Right cardiac atrium (tissue), 5 donors: ENCODE results near the gene WDR19. TPM values are rescaled to one million over a fixed set of nuclear protein-coding genes. Genes with fewer than 3 reads are reported as not detected.
"Not testable (repeated sequence)": the region's sequence is repeated elsewhere in the genome, so short reads cannot be mapped to it uniquely, and the experiment has no call there.

Source experiments
- ATAC-seq, 2 donors: fragments of 200-7000 bp; cut with Tn5 transposase; one replicate each; pipeline versions ENCODE4 v1.8.0 to v1.9.1; 2020; ENCODE audit warnings: moderate library complexity in 2 of 2, mild to moderate bottlenecking in 1 of 2
- DNase-seq, 3 donors: peaks; one replicate each; pipeline ENCODE4 v3.0.0-alpha.2; 2020
- H3K27ac ChIP-seq: one replicate; pipeline ENCODE4 v1.5.1; 2013; ENCODE audit warnings: mild to moderate bottlenecking, low read length, control low read depth, moderate library complexity
- H3K27me3 ChIP-seq: one replicate; pipeline ENCODE4 v1.6.1; 2013; ENCODE audit not compliant: control insufficient read depth, insufficient read depth
- H3K4me1 ChIP-seq: one replicate; pipeline ENCODE4 v1.6.1; 2013; ENCODE audit warnings: low read length; ENCODE audit not compliant: control insufficient read depth, insufficient read depth
- H3K4me3 ChIP-seq: one replicate; pipeline ENCODE4 v1.5.1; 2013; ENCODE audit warnings: low read length, control low read depth
- H3K9me3 ChIP-seq: one replicate; pipeline ENCODE4 v1.6.1; 2013; ENCODE audit warnings: low read length; ENCODE audit not compliant: control insufficient read depth
- WGBS: extraction: QIAGEN DNeasy Blood & Tissue Kit; methylation state at CpG from one replicate; pipeline ENCODE4 v1.1.7; 2013; 5-methylcytosine and 5-hydroxymethylcytosine counted together
- intact Hi-C, 4 donors: fragments of 100-400 bp; cut with DNase I; formaldehyde crosslinking; loops; one replicate each; pipeline versions ENCODE4 v1.11.0 to v1.14.0; 2022 to 2023
- long read RNA-seq, 4 donors: library from polyadenylated mRNA; unstranded; transcript quantifications; one replicate each; pipeline ENCODE4 v2.0.0, GENCODE V29; 2020 to 2021
- polyA plus RNA-seq: library from polyadenylated mRNA; stranded (reverse); fragments of 200-250 nt; gene quantifications from one replicate; pipeline ENCODE4 v1.2.3, GENCODE V29; 2013
- total RNA-seq, 4 donors: library from RNA; stranded (reverse); fragmentation: NEBNext Ultra II Directional; extraction: Animal tissue kit (Norgen Biotek cat#: 25700); gene quantifications; one replicate each; pipeline ENCODE4 v1.2.1, GENCODE V29; 2021
- donor health status: healthy with polysubstance abuse.
- donor health status: DM: no; HTN: yes; CAD: no.
- donor health status: DM: no; HTN: no; CAD: no.
- donor health status: DM: no; HTN: yes; CAD: no; lungs with severe emphysema.
- donor health status: DM: yes; HTN: yes; CAD: no.

WDR19 gene
- 10 to 100 TPM; 10.9 to 18.0 (median 13.6) TPM for total RNA-seq
- polyA plus RNA-seq = 9.6 TPM
- long read RNA-seq, donor 1, full-length matches to known transcripts = 2 of 4 reads
- long read RNA-seq, donor 1, partial matches to known transcripts = 2 of 4 reads
- long read RNA-seq, donor 1, other reads (novel, unspliced or antisense) = 0 of 4 reads
- long read RNA-seq, donor 2, full-length matches to known transcripts = 2 of 3 reads
- long read RNA-seq, donor 2, partial matches to known transcripts = 0 of 3 reads
- long read RNA-seq, donor 2, other reads (novel, unspliced or antisense) = 1 of 3 reads
- long read RNA-seq, donor 3, full-length matches to known transcripts = 1 of 8 reads
- long read RNA-seq, donor 3, partial matches to known transcripts = 6 of 8 reads
- long read RNA-seq, donor 3, other reads (novel, unspliced or antisense) = 1 of 8 reads
- long read RNA-seq, donor 4, full-length matches to known transcripts = 2 of 6 reads
- long read RNA-seq, donor 4, partial matches to known transcripts = 2 of 6 reads
- long read RNA-seq, donor 4, other reads (novel, unspliced or antisense) = 2 of 6 reads

DNA sequence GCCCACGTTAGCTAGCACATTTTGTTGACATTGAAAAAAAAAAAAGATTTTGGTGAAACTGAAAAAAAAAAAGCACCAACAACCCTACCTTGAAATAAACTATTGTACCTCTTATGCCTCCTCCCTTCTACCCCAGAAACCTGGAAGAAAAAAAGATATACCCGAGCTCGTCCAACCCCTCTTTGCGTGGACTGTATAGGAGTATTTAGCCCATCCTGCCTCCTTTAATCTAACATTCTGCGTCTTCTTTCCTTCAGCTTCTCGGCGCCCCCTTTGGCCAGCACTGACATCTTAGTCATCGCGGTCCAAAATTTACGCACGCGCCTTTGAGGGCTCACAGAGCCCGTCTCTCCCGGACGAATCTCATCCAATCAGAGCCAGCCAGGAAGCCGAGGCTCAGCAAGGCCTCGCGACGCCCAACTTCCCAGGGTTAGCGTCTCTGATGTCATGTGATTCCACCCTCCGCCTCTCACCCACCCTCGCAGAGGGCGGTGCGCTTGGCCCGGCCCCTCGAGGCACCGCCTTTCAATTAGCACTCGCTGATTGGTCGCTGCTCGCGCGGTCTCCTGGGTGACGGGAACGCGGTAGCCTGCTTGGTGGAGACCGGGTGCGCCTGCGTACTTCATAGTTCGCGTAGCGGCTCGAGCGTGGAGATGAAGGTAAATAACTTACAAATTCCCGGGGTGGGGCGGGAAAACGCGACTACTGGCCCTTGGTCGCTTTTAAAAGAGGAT, at the start of gene WDR19:
Gene WDR19 (plus strand): TSS at position 625 of the 734 bp plus-strand sequence. CDS start 29 bp downstream, at position 654.
- intact Hi-C loops = no loop called here
- Histone ChIP-seq H3K27me3 (no peaks in the 10 kb centered on the region), H3K4me3 (peak within 1 kb of the TSS; percentile 61), H3K9me3 (no peaks in the 10 kb centered on the region), H3K27ac (peak within 1 kb of the TSS; percentile 37), H3K4me1 (no peaks in the 10 kb centered on the region)
- peak; percentile 100 for ATAC-seq
- under 1% methylated on average over 48 of the region's 48 CpGs for WGBS
- peak; percentile 99 to 100 (median 99) for DNase-seq

GRCh38 chr4:39133623-39134022, 48.7 kb upstream of the WDR19 start:
- intact Hi-C loops = loop anchor here in 3 of 4 donors (5.0 to 10.0 kb wide), 4 partner anchors 231 to 379 kb away; no protein-coding TSS in a partner anchor
- H3K4me1 ChIP-seq = no peaks in the 10 kb centered on the region
- no peaks in the 10 kb centered on the region for H3K27me3 ChIP-seq
- no peaks in the 10 kb centered on the region for H3K9me3 ChIP-seq
- ATAC-seq (no peak), DNase-seq (no peak)
- no peak overlapping the region for H3K27ac ChIP-seq
- 96% methylated on average over 3 of the region's 3 CpGs for WGBS
- no peak overlapping the region for H3K4me3 ChIP-seq

- ATAC-seq (no peak), DNase-seq (no peak)
- Histone ChIP-seq H3K4me3 (no peak overlapping the region), H3K9me3 (no peaks in the 10 kb centered on the region), H3K27ac (no peak overlapping the region), H3K27me3 (no peaks in the 10 kb centered on the region), H3K4me1 (no peaks in the 10 kb centered on the region)
- WGBS = 43% methylated on average over 2 of the region's 2 CpGs
- intact Hi-C loops = loop anchor here (5.0 to 10.0 kb wide), 5 partner anchors 227 to 380 kb away; no protein-coding TSS in a partner anchor
Measured at GRCh38 chr4:39134683-39135306, 47.5 kb upstream of the WDR19 start.

DNA sequence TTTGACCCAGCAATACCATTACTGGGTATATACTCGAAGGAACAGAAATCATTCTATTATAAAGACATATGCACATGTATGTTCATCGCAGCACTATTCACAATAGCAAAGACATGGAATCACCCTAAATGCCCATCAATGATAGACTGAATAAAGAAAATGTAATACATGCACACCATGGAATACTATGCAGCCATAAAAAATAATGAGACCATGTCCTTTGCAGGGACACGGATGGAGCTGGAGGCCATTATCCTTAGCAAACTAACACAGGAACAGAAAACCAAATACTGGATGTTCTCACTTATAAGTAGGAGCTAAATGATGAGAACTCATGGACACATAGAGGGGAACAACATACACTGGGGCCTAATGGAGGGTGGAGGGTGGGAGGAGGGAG, 44.1 kb upstream of the WDR19 start:
- intact Hi-C loops = loop anchor here in 3 of 4 donors (5.0 to 10.0 kb wide), 4 partner anchors 231 to 383 kb away; no protein-coding TSS in a partner anchor
- H3K4me3 ChIP-seq = not testable (repeated sequence)
- 83% methylated on average over 3 of the region's 3 CpGs for WGBS

GRCh38 chr4:39146211-39146610, 36.1 kb upstream of the WDR19 start:
- Histone ChIP-seq H3K9me3 (no peaks in the 10 kb centered on the region), H3K4me3 (no peak overlapping the region), H3K4me1 (no peaks in the 10 kb centered on the region), H3K27me3 (no peaks in the 10 kb centered on the region), H3K27ac (no peak overlapping the region)
- no peak for DNase-seq
- intact Hi-C loops = no loop called here
- WGBS = 83% methylated on average over 1 of the region's 1 CpG
- ATAC-seq = no peak

More for the DNA sequence above, 44.1 kb upstream of the WDR19 start:
- not testable (repeated sequence) for H3K4me1 ChIP-seq, ATAC-seq, H3K9me3 ChIP-seq, H3K27ac ChIP-seq, DNase-seq, H3K27me3 ChIP-seq

DNA sequence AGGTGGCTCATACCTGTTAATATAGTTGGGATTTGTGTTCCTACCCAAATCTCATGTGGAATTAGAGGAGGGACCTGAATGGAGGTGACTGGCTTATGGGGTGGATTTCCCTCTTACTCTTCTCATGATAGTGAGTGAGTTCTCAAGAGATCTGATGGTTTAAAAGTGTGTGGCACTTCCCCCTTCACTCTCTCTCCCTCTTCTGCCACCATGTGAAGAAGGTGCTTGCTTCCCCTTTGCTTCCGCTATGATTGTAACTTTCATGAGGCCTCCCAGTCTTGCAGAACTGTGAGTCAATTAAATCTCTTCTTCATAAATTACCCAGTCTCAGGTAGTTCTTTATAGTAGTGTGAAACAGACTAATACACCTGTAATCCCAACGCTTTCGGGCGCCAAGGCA, 28.3 kb upstream of the WDR19 start:
- ATAC-seq = no peak

GRCh38 chr4:39157520-39157919, 24.8 kb upstream of the WDR19 start:
- DNase-seq (no peak), ATAC-seq (no peak)
- Histone ChIP-seq H3K9me3 (no peaks in the 10 kb centered on the region), H3K4me1 (no peaks in the 10 kb centered on the region), H3K4me3 (no peak overlapping the region), H3K27me3 (no peaks in the 10 kb centered on the region), H3K27ac (no peak overlapping the region)
- WGBS = 84% methylated on average over 2 of the region's 2 CpGs
- intact Hi-C loops = no loop called here

More for the DNA sequence above, 28.3 kb upstream of the WDR19 start:
- Histone ChIP-seq H3K27me3 (no peaks in the 10 kb centered on the region), H3K4me3 (no peak overlapping the region), H3K27ac (no peak overlapping the region), H3K9me3 (no peaks in the 10 kb centered on the region), H3K4me1 (no peaks in the 10 kb centered on the region)
- 95% methylated on average over 4 of the region's 4 CpGs for WGBS
- intact Hi-C loops = no loop called here
- no peak for DNase-seq

- DNase-seq = no peak
- intact Hi-C loops = no loop called here
- ATAC-seq = no peak
Measured at GRCh38 chr4:39166177-39166576, 16.2 kb upstream of the WDR19 start.

DNA sequence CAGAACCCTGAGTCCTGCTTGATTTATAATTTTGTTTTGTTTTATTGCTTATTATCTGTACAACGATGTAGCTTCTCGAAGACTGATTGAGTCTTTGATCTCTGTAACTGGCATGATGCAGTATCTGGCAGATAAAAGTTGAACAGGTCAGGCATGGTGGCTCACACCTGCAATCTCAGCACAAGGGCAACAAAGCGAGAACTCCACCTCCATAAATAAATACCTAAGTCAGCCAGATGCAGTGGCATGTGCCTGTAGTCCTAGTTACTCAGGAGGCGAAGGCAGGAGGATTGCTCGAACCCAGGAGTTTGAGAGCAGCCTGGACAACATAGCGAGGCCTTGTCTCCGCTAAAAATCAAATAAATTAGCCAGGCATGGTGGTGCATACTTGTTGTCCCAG, 15.7 kb upstream of the WDR19 start:
- Histone ChIP-seq H3K27me3 (no peaks in the 10 kb centered on the region), H3K4me1 (no peaks in the 10 kb centered on the region), H3K4me3 (no peak overlapping the region), H3K27ac (no peak overlapping the region), H3K9me3 (no peaks in the 10 kb centered on the region)
- WGBS = 92% methylated on average over 7 of the region's 7 CpGs
- no peak for DNase-seq
- no peak for ATAC-seq
- intact Hi-C loops = no loop called here

More at GRCh38 chr4:39166177-39166576, 16.2 kb upstream of the WDR19 start:
- WGBS = 54% methylated on average over 3 of the region's 3 CpGs
- Histone ChIP-seq H3K4me1 (no peaks in the 10 kb centered on the region), H3K4me3 (no peak overlapping the region), H3K27me3 (no peaks in the 10 kb centered on the region), H3K9me3 (no peaks in the 10 kb centered on the region), H3K27ac (no peak overlapping the region)

DNA sequence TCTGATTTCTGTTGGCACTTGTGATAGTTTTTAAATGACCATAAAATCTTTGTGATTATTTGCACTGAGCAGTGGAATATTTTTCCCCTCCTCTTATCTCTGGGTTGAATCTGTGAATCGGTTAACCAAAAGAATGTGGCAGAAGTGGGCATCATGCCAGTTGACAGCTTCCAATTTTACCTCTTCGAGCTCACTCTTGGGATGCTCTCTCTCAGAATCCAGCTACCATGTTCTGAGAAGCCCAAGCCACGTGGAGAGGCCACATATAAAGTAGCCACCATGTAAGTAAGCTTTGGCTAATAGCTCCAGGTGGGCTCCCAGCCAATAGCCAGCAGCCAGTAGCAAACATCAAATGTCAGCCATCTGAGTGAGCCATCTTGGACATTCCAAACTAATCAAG, 12.9 kb upstream of the WDR19 start:
- intact Hi-C loops = no loop called here
- WGBS = 55% methylated on average over 3 of the region's 3 CpGs
- Histone ChIP-seq H3K4me3 (no peak overlapping the region), H3K27ac (no peak overlapping the region), H3K4me1 (no peaks in the 10 kb centered on the region), H3K9me3 (no peaks in the 10 kb centered on the region), H3K27me3 (no peaks in the 10 kb centered on the region)
- DNase-seq (no peak), ATAC-seq (no peak)
